Neural cell (in vitro differentiated cells): ENCODE data around the gene WIPF2. TPM values are rescaled to one million over a fixed set of nuclear protein-coding genes. Genes with fewer than 3 reads are reported as not detected.

Experiments used
- H2AFZ ChIP-seq: fragments of 200-600, 300-800 bp; sonication (generic), shearing (Covaris generic); 2 replicates; pipeline ENCODE4 v1.6.0; 2014; ENCODE audit warnings: low read depth, mild to moderate bottlenecking, antibody characterized with exemption, low read length, moderate library complexity
- H3F3A ChIP-seq: fragments of 200-600 bp; shearing (Covaris generic); 2 replicates; pipeline ENCODE4 v1.6.1; 2016; ENCODE audit warnings: mild to moderate bottlenecking, moderate library complexity, mixed read lengths, antibody characterized with exemption, low read length; ENCODE audit not compliant: insufficient read depth, poor library complexity, severe bottlenecking
- H3K27ac ChIP-seq: fragments of 200-600, 300-800 bp; sonication (generic), shearing (Covaris generic); 2 replicates; pipeline ENCODE4 v1.5.1; 2014; ENCODE audit warnings: mild to moderate bottlenecking, low read length, moderate library complexity
- H3K27me3 ChIP-seq: fragments of 300-800, 200-600 bp; sonication (generic), shearing (Covaris generic); 2 replicates; pipeline ENCODE4 v1.6.0; 2014; ENCODE audit warnings: mild to moderate bottlenecking, low read depth, low read length, moderate library complexity; ENCODE audit not compliant: insufficient read depth
- H3K36me3 ChIP-seq: fragments of 300-800, 200-600 bp; sonication (generic), shearing (Covaris generic); 2 replicates; pipeline ENCODE4 v1.5.1; 2014; ENCODE audit warnings: mild to moderate bottlenecking, antibody characterized with exemption, low read length, moderate library complexity; ENCODE audit not compliant: insufficient read depth
- H3K4me2 ChIP-seq: fragments of 300-800, 200-600 bp; sonication (generic), shearing (Covaris generic); 2 replicates; pipeline ENCODE4 v1.6.0; 2014; ENCODE audit warnings: mild to moderate bottlenecking, low read length
- H3K4me3 ChIP-seq: fragments of 300-800, 200-600 bp; sonication (generic), shearing (Covaris generic); 2 replicates; pipeline ENCODE4 v1.5.1; 2014; ENCODE audit warnings: mild to moderate bottlenecking, low read length, moderate library complexity
- H3K79me2 ChIP-seq: fragments of 200-600 bp; shearing (Covaris generic); replicated peaks from 2 replicates; pipeline ENCODE4 v1.6.0; 2014; ENCODE audit warnings: mild to moderate bottlenecking, low read length, moderate library complexity; ENCODE audit not compliant: insufficient read depth
- H3K9ac ChIP-seq: fragments of 300-800, 200-600 bp; sonication (generic), shearing (Covaris generic); 2 replicates; pipeline ENCODE4 v1.6.1; 2016; ENCODE audit warnings: mild to moderate bottlenecking, low read length, mixed read lengths
- H3K9me2 ChIP-seq: fragments of 200-600 bp; shearing (Covaris generic); 2 replicates; pipeline ENCODE4 v1.6.1; 2016; ENCODE audit warnings: mild to moderate bottlenecking, low read length, mixed read lengths; ENCODE audit not compliant: insufficient read depth
- H3K9me3 ChIP-seq: fragments of 200-600, 300-800 bp; sonication (generic), shearing (Covaris generic); 2 replicates; pipeline ENCODE4 v1.6.1; 2016; ENCODE audit warnings: mild to moderate bottlenecking, mixed run types, low read length, moderate library complexity, mixed read lengths
- H4K20me1 ChIP-seq: fragments of 200-600 bp; shearing (Covaris generic); 2 replicates; pipeline ENCODE4 v1.6.1; 2016; ENCODE audit warnings: mild to moderate bottlenecking, mixed run types; ENCODE audit not compliant: insufficient read depth
- EP300 ChIP-seq: fragments of 450-650 bp; conservative IDR thresholded peaks from 2 replicates; pipeline ENCODE4 v1.6.1; 2014; ENCODE audit warnings: antibody characterized with exemption, mild to moderate bottlenecking, moderate library complexity; ENCODE audit not compliant: poor library complexity, severe bottlenecking
- EZH2 ChIP-seq: fragments of 200-600, 300-800 bp; shearing (Covaris generic), sonication (generic); IDR thresholded peaks from 2 replicates; pipeline ENCODE4 v1.6.1; 2014; ENCODE audit warnings: antibody characterized with exemption, low read length, borderline replicate concordance, mild to moderate bottlenecking; ENCODE audit not compliant: insufficient read depth, poor library complexity, severe bottlenecking
- MXI1 ChIP-seq: fragments of 450-650 bp; conservative IDR thresholded peaks from 2 replicates; pipeline ENCODE4 v1.6.1; 2014; ENCODE audit warnings: antibody characterized with exemption, mild to moderate bottlenecking; ENCODE audit not compliant: poor library complexity, severe bottlenecking
- POLR2AphosphoS5 ChIP-seq: IDR thresholded peaks from 2 replicates; pipeline ENCODE4 v1.6.1; 2012
- RAD21 ChIP-seq: fragments of 450-650 bp; conservative IDR thresholded peaks from 2 replicates; pipeline ENCODE4 v1.6.1; 2014; ENCODE audit warnings: antibody characterized with exemption, mild to moderate bottlenecking, moderate library complexity
- REST ChIP-seq: IDR thresholded peaks from 2 replicates; pipeline ENCODE4 v1.6.1; 2012; ENCODE audit warnings: borderline replicate concordance
- SMC3 ChIP-seq: fragments of 450-650 bp; conservative IDR thresholded peaks from 2 replicates; pipeline ENCODE4 v1.6.1; 2014; ENCODE audit warnings: antibody characterized with exemption, mild to moderate bottlenecking, moderate library complexity; ENCODE audit not compliant: poor library complexity
- TAF1 ChIP-seq: IDR thresholded peaks from 2 replicates; pipeline ENCODE4 v1.6.1; 2012; ENCODE audit warnings: low read depth
- polyA plus RNA-seq: library from polyadenylated mRNA; depleted of rRNA; stranded (reverse); fragments of >200 nt; gene quantifications from 2 replicates; pipeline ENCODE4 v1.2.3, GENCODE V29; 2014
- TF ChIP-seq, protein P1 (sequence below): fragments of 450-650 bp; IDR thresholded peaks from 2 replicates; pipeline ENCODE4 v1.5.1; 2014; ENCODE audit warnings: antibody characterized with exemption, mild to moderate bottlenecking, moderate library complexity; ENCODE audit not compliant: poor library complexity, severe bottlenecking

WIPF2 gene
- polyA plus RNA-seq, 1 donor from 2014 or later, result 11.5 TPM

- H4K20me1 ChIP-seq, result no peaks in the 10 kb centered on the region
- no peaks in the 10 kb centered on the region for H3K9me3 ChIP-seq
- peak within 1 kb of the TSS; percentile 68 for H3K4me3 ChIP-seq
- H3K36me3 ChIP-seq, result no peaks in the 10 kb centered on the region
- H2AFZ ChIP-seq, result no peak within 1 kb of the TSS
- H3F3A ChIP-seq, result no peaks in the 10 kb centered on the region
- TF ChIP-seq RAD21 (peak; percentile 15), TAF1 (peak; percentile 24), EZH2 (no peak), POLR2AphosphoS5 (peak; percentile 39), MXI1 (peak; percentile 45), EP300 (no peak)
- no peaks in the 10 kb centered on the region for H3K79me2 ChIP-seq
- peak within 1 kb of the TSS; percentile 65 for H3K9ac ChIP-seq
- H3K9me2 ChIP-seq, result no peaks in the 10 kb centered on the region
- peak within 1 kb of the TSS; percentile 31 for H3K27ac ChIP-seq
- peak within 1 kb of the TSS; percentile 68 for H3K4me2 ChIP-seq
- no peaks in the 10 kb centered on the region for H3K27me3 ChIP-seq
These were observed 41.7 kb upstream of the WIPF2 start, which contains the start of gene RAPGEFL1 for GRCh38 chr17:40177275-40177874. Gene RAPGEFL1 (plus strand): TSS chr17:40177470. CDS start chr17:40177862, 392 bp downstream.

- peak overlapping the region; percentile 65 for H3K9ac ChIP-seq
- no peaks in the 10 kb centered on the region for H3K27me3 ChIP-seq
- no peaks in the 10 kb centered on the region for H3K9me3 ChIP-seq
- no peaks in the 10 kb centered on the region for H3F3A ChIP-seq
- no peaks in the 10 kb centered on the region for H3K9me2 ChIP-seq
- H3K4me2 ChIP-seq, result no peak overlapping the region
- H3K4me3 ChIP-seq, result peak overlapping the region; percentile 68
- H4K20me1 ChIP-seq, result no peaks in the 10 kb centered on the region
- H3K36me3 ChIP-seq, result no peaks in the 10 kb centered on the region
- TF ChIP-seq, protein P1, sequence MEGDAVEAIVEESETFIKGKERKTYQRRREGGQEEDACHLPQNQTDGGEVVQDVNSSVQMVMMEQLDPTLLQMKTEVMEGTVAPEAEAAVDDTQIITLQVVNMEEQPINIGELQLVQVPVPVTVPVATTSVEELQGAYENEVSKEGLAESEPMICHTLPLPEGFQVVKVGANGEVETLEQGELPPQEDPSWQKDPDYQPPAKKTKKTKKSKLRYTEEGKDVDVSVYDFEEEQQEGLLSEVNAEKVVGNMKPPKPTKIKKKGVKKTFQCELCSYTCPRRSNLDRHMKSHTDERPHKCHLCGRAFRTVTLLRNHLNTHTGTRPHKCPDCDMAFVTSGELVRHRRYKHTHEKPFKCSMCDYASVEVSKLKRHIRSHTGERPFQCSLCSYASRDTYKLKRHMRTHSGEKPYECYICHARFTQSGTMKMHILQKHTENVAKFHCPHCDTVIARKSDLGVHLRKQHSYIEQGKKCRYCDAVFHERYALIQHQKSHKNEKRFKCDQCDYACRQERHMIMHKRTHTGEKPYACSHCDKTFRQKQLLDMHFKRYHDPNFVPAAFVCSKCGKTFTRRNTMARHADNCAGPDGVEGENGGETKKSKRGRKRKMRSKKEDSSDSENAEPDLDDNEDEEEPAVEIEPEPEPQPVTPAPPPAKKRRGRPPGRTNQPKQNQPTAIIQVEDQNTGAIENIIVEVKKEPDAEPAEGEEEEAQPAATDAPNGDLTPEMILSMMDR, result peak; percentile 23
- TF ChIP-seq POLR2AphosphoS5, result no peak
- H3K79me2 ChIP-seq, result no peaks in the 10 kb centered on the region
- H3K27ac ChIP-seq, result no peak overlapping the region
- no peak overlapping the region for H2AFZ ChIP-seq
These were observed 41.0 kb upstream of the WIPF2 start for GRCh38 chr17:40178021-40178601.

DNA sequence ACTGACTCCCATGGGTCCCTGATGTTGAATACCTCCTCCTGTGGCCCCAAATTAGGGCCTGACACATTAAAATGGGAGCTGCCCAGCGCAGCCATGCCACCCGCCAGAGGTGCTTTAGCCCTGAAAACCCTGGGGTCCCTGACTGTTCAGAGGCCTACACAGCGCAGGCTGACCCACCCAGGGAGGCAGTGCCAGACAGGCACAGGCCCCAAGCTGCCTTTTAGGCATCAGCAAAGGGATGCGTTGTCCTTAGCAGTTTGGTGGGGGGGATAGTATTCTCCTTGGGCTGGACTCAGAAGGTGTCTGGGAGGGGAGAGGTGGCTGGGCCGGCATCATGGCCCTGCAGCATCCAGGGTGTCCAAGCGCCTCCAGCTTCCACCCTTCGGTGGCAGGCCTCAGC, 40.4 kb upstream of the WIPF2 start:
- Histone ChIP-seq H3K4me3 (peak overlapping the region; percentile 68), H3K4me2 (no peak overlapping the region), H3K27ac (no peak overlapping the region), H3K9me3 (no peaks in the 10 kb centered on the region), H3K36me3 (no peaks in the 10 kb centered on the region), H2AFZ (no peak overlapping the region), H3F3A (no peaks in the 10 kb centered on the region), H3K79me2 (no peaks in the 10 kb centered on the region), H3K9ac (peak overlapping the region; percentile 65), H3K9me2 (no peaks in the 10 kb centered on the region), H4K20me1 (no peaks in the 10 kb centered on the region), H3K27me3 (no peaks in the 10 kb centered on the region)
- TF ChIP-seq EP300 (no peak), SMC3 (no peak), REST (no peak), TAF1 (no peak)
- TF ChIP-seq, protein P1, result no peak
